Measurements from ENCODE around the gene RAP1GDS1. TPM values are rescaled to one million over a fixed set of nuclear protein-coding genes. Genes with fewer than 3 reads are reported as not detected.
"Not testable (repeated sequence)": the region's sequence is repeated elsewhere in the genome, so short reads cannot be mapped to it uniquely, and the experiment has no call there.

RAP1GDS1 gene
- polyA plus RNA-seq, 2 donors = 12.6 to 16.5 TPM

GRCh38 chr4:98446499-98447375, 185.6 kb downstream of the RAP1GDS1 start:
- 64% methylated on average over 10 of the region's 10 CpGs for WGBS, 2 donors
- Histone ChIP-seq H3K4me3 (ENCODE audit: low read depth in 1 of 2, low read length in 2 of 2) (no peak overlapping the region), H3K36me3 (ENCODE audit: control insufficient read depth in 2 of 2, insufficient read depth in 2 of 2, low read length in 1 of 2) (peaks cover 0 to 2% of the 10 kb centered on the region in 2 donors), H3K9me3 (ENCODE audit: control insufficient read depth in 2 of 2, insufficient read depth in 1 of 2, low read depth in 1 of 2, low read length in 1 of 2) (no peaks in the 10 kb centered on the region), H3K27ac (ENCODE audit: low read depth in 2 of 2, low read length in 1 of 2) (peak overlapping the region; percentile 14 to 54), H3K27me3 (ENCODE audit: control insufficient read depth in 1 of 2, insufficient read depth in 2 of 2, low read length in 2 of 2) (no peaks in the 10 kb centered on the region), H3K4me1 (ENCODE audit: control insufficient read depth in 2 of 2, insufficient read depth in 2 of 2, low read length in 1 of 2) (no peaks in the 10 kb centered on the region)

GRCh38 chr4:98447648-98448047, 186.5 kb downstream of the RAP1GDS1 start:
- H3K27ac ChIP-seq (ENCODE audit: low read depth in 2 of 2, low read length in 1 of 2) = peak overlapping the region in 1 of 2 donors; percentile 18
- H3K4me1 ChIP-seq (ENCODE audit: control insufficient read depth in 2 of 2, insufficient read depth in 2 of 2, low read length in 1 of 2) = no peaks in the 10 kb centered on the region
- no peaks in the 10 kb centered on the region for H3K9me3 ChIP-seq (ENCODE audit: control insufficient read depth in 2 of 2, insufficient read depth in 1 of 2, low read depth in 1 of 2, low read length in 1 of 2)
- H3K27me3 ChIP-seq (ENCODE audit: control insufficient read depth in 1 of 2, insufficient read depth in 2 of 2, low read length in 2 of 2) = no peaks in the 10 kb centered on the region
- no peaks in the 10 kb centered on the region for H3K36me3 ChIP-seq (ENCODE audit: control insufficient read depth in 2 of 2, insufficient read depth in 2 of 2, low read length in 1 of 2)
- H3K4me3 ChIP-seq (ENCODE audit: low read depth in 1 of 2, low read length in 2 of 2) = no peak overlapping the region
- 90 to 92% methylated on average over 5 of the region's 5 CpGs for WGBS, 2 donors

DNA sequence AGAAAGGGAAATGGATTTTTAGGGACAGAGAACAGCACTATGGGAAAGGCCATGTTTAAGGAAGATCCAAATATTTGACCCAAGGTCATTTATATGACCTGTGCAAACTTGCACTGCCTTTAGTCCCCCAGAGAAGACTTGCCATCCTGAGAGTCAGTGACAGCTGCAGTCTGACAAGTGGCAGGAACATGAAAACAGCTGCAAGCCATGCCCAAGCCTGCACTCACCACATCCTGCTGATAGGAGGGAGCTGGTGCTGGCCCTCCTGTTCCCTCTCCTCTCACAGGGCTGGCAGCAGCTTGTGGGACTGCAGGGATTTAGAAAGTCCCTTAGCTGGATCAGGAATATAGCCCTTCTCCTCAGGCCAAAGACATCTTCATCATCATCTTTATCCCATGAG, 187.7 kb downstream of the RAP1GDS1 start:
- Histone ChIP-seq H3K4me1 (ENCODE audit: control insufficient read depth in 2 of 2, insufficient read depth in 2 of 2, low read length in 1 of 2) (no peaks in the 10 kb centered on the region), H3K36me3 (ENCODE audit: control insufficient read depth in 2 of 2, insufficient read depth in 2 of 2, low read length in 1 of 2) (no peaks in the 10 kb centered on the region)

DNA sequence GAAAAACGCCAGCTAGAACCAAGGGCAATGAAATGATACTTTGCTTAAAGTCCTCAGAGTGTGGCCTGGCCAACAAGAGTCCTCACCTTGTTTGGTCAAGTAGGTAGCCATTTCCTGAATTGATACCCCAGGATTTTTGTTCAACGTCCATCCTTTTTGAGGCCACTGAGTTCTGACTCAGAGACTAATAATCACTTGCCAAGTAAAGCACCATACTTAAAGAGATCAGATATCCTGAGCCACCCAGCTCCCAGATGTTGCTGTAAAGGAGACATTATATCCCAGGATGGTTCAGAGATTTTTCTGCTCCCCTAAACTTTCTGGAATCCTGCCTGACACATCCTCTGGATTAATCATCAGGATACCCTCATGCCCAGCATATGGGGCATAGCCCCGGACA, 190.9 kb downstream of the RAP1GDS1 start:
- 87 to 88% methylated on average over 3 of the region's 3 CpGs for WGBS, 2 donors
- no peaks in the 10 kb centered on the region for H3K27me3 ChIP-seq (ENCODE audit: control insufficient read depth in 1 of 2, insufficient read depth in 2 of 2, low read length in 2 of 2)
- no peaks in the 10 kb centered on the region for H3K4me1 ChIP-seq (ENCODE audit: control insufficient read depth in 2 of 2, insufficient read depth in 2 of 2, low read length in 1 of 2)
- no peaks in the 10 kb centered on the region for H3K9me3 ChIP-seq (ENCODE audit: control insufficient read depth in 2 of 2, insufficient read depth in 1 of 2, low read depth in 1 of 2, low read length in 1 of 2)
- no peak overlapping the region for H3K27ac ChIP-seq (ENCODE audit: low read depth in 2 of 2, low read length in 1 of 2)
- no peaks in the 10 kb centered on the region for H3K36me3 ChIP-seq (ENCODE audit: control insufficient read depth in 2 of 2, insufficient read depth in 2 of 2, low read length in 1 of 2)
- no peak overlapping the region for H3K4me3 ChIP-seq (ENCODE audit: low read depth in 1 of 2, low read length in 2 of 2)

More for the DNA sequence above, 187.7 kb downstream of the RAP1GDS1 start:
- no peak overlapping the region for H3K4me3 ChIP-seq (ENCODE audit: low read depth in 1 of 2, low read length in 2 of 2)
- no peaks in the 10 kb centered on the region for H3K27me3 ChIP-seq (ENCODE audit: control insufficient read depth in 1 of 2, insufficient read depth in 2 of 2, low read length in 2 of 2)
- H3K27ac ChIP-seq (ENCODE audit: low read depth in 2 of 2, low read length in 1 of 2) = no peak overlapping the region
- no peaks in the 10 kb centered on the region for H3K9me3 ChIP-seq (ENCODE audit: control insufficient read depth in 2 of 2, insufficient read depth in 1 of 2, low read depth in 1 of 2, low read length in 1 of 2)

DNA sequence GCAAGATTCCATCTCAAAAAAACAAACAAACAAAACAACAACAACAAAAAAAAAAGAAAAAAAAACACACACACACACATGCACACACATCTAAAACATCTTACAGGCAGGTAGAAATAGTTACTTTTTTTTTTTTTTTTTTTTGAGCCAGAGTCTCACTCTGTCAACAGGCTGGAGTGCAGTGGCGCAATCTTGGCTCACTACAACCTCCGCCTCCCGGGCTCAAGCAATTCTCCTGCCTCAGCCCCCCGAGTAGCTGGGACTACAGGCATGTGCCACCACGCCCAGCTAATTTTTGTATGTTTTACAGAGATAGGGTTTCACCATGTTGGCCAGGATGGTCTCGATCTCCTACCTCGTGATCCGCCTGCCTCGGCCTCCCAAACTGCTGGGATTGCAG, 196.2 kb downstream of the RAP1GDS1 start:
- H3K9me3 ChIP-seq (ENCODE audit: control insufficient read depth in 2 of 2, insufficient read depth in 1 of 2, low read depth in 1 of 2, low read length in 1 of 2) = not testable (repeated sequence)

GRCh38 chr4:98461121-98461865, 200.1 kb downstream of the RAP1GDS1 start:
- H3K4me3 ChIP-seq (ENCODE audit: low read depth in 1 of 2, low read length in 2 of 2); H3K36me3 ChIP-seq (ENCODE audit: control insufficient read depth in 2 of 2, insufficient read depth in 2 of 2, low read length in 1 of 2); H3K27ac ChIP-seq (ENCODE audit: low read depth in 2 of 2, low read length in 1 of 2); H3K4me1 ChIP-seq (ENCODE audit: control insufficient read depth in 2 of 2, insufficient read depth in 2 of 2, low read length in 1 of 2); H3K27me3 ChIP-seq (ENCODE audit: control insufficient read depth in 1 of 2, insufficient read depth in 2 of 2, low read length in 2 of 2); H3K9me3 ChIP-seq (ENCODE audit: control insufficient read depth in 2 of 2, insufficient read depth in 1 of 2, low read depth in 1 of 2, low read length in 1 of 2): not testable (repeated sequence)
- 92 to 94% methylated on average over 2 of the region's 2 CpGs for WGBS, 2 donors

More for the DNA sequence above, 196.2 kb downstream of the RAP1GDS1 start:
- not testable (repeated sequence) for H3K27me3 ChIP-seq (ENCODE audit: control insufficient read depth in 1 of 2, insufficient read depth in 2 of 2, low read length in 2 of 2); H3K4me3 ChIP-seq (ENCODE audit: low read depth in 1 of 2, low read length in 2 of 2); H3K4me1 ChIP-seq (ENCODE audit: control insufficient read depth in 2 of 2, insufficient read depth in 2 of 2, low read length in 1 of 2); H3K36me3 ChIP-seq (ENCODE audit: control insufficient read depth in 2 of 2, insufficient read depth in 2 of 2, low read length in 1 of 2); H3K27ac ChIP-seq (ENCODE audit: low read depth in 2 of 2, low read length in 1 of 2)
- 95% methylated on average over 9 of the region's 9 CpGs for WGBS, 2 donors

DNA sequence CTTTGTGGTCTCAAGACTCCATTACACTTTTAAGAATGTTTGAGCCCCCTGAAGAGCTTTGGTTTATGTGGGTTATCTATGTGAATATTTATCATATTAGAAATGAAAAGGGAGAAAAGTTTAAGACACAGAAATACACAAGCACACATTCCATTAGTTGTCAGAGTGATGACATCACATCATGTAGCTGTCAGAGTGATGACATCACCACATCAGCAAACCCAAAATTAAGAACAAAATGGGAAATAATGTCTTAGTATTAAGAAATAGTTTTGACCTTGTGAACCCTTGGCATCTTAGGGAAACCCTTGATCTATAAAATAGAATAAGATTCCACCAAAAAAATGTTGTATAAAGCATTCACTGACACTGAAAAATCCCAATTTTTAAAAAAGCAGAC, 201.3 kb downstream of the RAP1GDS1 start:
- Histone ChIP-seq H3K27me3 (ENCODE audit: control insufficient read depth in 1 of 2, insufficient read depth in 2 of 2, low read length in 2 of 2) (no peaks in the 10 kb centered on the region), H3K4me1 (ENCODE audit: control insufficient read depth in 2 of 2, insufficient read depth in 2 of 2, low read length in 1 of 2) (peaks cover 0 to 3% of the 10 kb centered on the region in 2 donors), H3K27ac (ENCODE audit: low read depth in 2 of 2, low read length in 1 of 2) (no peak overlapping the region), H3K36me3 (ENCODE audit: control insufficient read depth in 2 of 2, insufficient read depth in 2 of 2, low read length in 1 of 2) (no peaks in the 10 kb centered on the region), H3K9me3 (ENCODE audit: control insufficient read depth in 2 of 2, insufficient read depth in 1 of 2, low read depth in 1 of 2, low read length in 1 of 2) (no peaks in the 10 kb centered on the region), H3K4me3 (ENCODE audit: low read depth in 1 of 2, low read length in 2 of 2) (no peak overlapping the region)

DNA sequence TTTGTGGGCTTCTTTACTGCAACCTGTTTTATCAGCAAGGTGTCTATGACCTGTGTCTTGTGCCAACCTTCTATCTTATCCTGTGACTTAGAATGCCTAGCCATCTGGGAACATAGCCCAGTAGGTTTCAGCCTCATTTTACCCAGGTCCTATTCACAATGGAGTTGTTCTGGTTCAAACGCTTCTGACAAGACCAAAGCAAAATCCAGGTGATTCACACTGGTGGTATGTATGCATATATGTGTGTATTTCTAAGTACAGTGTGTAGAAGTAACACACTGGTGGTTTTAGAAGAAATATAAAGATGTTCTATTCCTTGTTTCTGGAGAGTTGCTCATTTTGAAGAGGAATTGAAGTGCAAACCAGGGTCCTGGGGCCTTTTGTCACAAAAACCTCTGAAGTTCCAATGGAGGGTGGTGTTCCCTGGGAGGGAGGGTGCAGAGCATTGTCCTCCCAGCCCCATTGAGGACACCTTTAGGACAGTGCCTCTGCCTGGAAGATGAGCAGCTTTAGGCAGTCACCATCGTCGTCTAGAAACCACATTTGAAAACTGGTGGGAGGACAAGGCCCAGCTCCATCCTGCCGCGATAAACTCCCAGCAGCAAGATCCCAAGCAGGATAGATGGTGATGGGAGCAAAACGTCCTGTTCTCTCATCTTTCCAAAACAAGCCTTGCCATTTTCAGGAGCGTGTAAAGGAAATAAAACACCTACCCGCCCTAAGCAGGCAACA, 205.8 kb downstream of the RAP1GDS1 start:
- Histone ChIP-seq H3K27ac (ENCODE audit: low read depth in 2 of 2, low read length in 1 of 2) (no peak overlapping the region), H3K9me3 (ENCODE audit: control insufficient read depth in 2 of 2, insufficient read depth in 1 of 2, low read depth in 1 of 2, low read length in 1 of 2) (no peaks in the 10 kb centered on the region), H3K36me3 (ENCODE audit: control insufficient read depth in 2 of 2, insufficient read depth in 2 of 2, low read length in 1 of 2) (peaks cover 3% of the 10 kb centered on the region in 2 donors), H3K4me3 (ENCODE audit: low read depth in 1 of 2, low read length in 2 of 2) (no peak overlapping the region), H3K27me3 (ENCODE audit: control insufficient read depth in 1 of 2, insufficient read depth in 2 of 2, low read length in 2 of 2) (no peaks in the 10 kb centered on the region), H3K4me1 (ENCODE audit: control insufficient read depth in 2 of 2, insufficient read depth in 2 of 2, low read length in 1 of 2) (peaks cover 0 to 3% of the 10 kb centered on the region in 2 donors)
- WGBS, 2 donors = 36% methylated on average over 8 of the region's 8 CpGs

- H3K27ac ChIP-seq (ENCODE audit: low read depth in 2 of 2, low read length in 1 of 2) = no peak overlapping the region
- H3K27me3 ChIP-seq (ENCODE audit: control insufficient read depth in 1 of 2, insufficient read depth in 2 of 2, low read length in 2 of 2) = no peaks in the 10 kb centered on the region
- peaks cover 3 to 5% of the 10 kb centered on the region in 2 donors for H3K36me3 ChIP-seq (ENCODE audit: control insufficient read depth in 2 of 2, insufficient read depth in 2 of 2, low read length in 1 of 2)
- H3K9me3 ChIP-seq (ENCODE audit: control insufficient read depth in 2 of 2, insufficient read depth in 1 of 2, low read depth in 1 of 2, low read length in 1 of 2) = no peaks in the 10 kb centered on the region
- H3K4me1 ChIP-seq (ENCODE audit: control insufficient read depth in 2 of 2, insufficient read depth in 2 of 2, low read length in 1 of 2) = peaks cover 0 to 3% of the 10 kb centered on the region in 2 donors
- H3K4me3 ChIP-seq (ENCODE audit: low read depth in 1 of 2, low read length in 2 of 2) = peak overlapping the region; percentile 22 to 54
- WGBS, 2 donors = 2 to 3% methylated on average over 20 of the region's 20 CpGs
Measured at GRCh38 chr4:98467627-98468072, 206.5 kb downstream of the RAP1GDS1 start.
